Amniotic epithelial cell (primary cell): ENCODE results near the gene PRDM8.
A peak's percentile ranks its signal among the peaks of the same experiment; 100 is the strongest.
"Not testable (repeated sequence)": the region's sequence is repeated elsewhere in the genome, so short reads cannot be mapped to it uniquely, and the experiment has no call there.

Experiments used
- DNase-seq: peaks from one replicate; pipeline ENCODE4 v3.0.0-alpha.2; 2010; ENCODE audit warnings: low read depth

The PRDM8 gene

GRCh38 chr4:80228460-80228859 lies 31.2 kb downstream of the PRDM8 start:
- no peak for DNase-seq

GRCh38 chr4:80229128-80229527 lies 31.8 kb downstream of the PRDM8 start:
- no peak for DNase-seq

DNA sequence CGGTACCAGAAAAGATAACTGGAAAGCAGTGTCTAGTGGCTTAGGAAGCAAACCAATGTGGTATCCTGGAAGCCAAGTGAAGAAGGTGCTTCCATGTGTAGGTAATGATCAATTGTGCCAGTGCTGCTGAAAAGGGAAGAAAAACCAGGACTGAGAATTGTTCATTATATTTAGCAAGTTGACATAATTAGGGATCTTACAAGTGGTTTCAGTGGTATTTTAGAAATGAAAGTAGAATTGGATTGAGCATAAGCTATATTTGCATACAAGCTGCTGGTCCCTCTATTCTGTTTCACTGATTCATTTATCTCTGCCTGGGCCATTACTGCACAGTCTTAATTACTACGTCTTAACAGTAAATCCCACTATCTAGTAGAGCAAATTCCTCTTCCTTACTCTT lies 32.3 kb downstream of the PRDM8 start:
- no peak for DNase-seq

DNA sequence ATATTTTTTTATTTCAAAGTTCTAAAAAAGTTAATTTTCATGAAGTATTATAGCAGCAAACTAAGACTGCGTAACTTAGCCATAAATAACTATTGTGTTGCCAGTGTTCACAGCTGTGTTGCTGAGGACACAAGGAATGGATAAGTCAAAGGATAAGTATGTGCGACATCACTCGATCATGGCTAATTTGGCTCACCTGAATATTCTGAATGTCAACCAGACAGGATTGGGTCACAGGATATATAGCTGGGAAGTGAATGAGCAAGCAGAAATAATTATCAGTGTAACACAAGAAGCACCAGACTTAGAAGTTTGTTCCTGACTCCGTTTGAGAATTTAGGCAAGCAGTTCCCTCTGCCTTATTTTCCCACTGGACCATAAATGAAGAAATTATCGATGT lies 33.9 kb downstream of the PRDM8 start:
- no peak for DNase-seq

- DNase-seq = no peak
These were observed 35.5 kb downstream of the PRDM8 start for GRCh38 chr4:80232707-80233370.

- DNase-seq = no peak
These were observed 36.1 kb downstream of the PRDM8 start for GRCh38 chr4:80233390-80233789.

- DNase-seq = no peak
These were observed 38.1 kb downstream of the PRDM8 start for GRCh38 chr4:80235451-80235850.

DNA sequence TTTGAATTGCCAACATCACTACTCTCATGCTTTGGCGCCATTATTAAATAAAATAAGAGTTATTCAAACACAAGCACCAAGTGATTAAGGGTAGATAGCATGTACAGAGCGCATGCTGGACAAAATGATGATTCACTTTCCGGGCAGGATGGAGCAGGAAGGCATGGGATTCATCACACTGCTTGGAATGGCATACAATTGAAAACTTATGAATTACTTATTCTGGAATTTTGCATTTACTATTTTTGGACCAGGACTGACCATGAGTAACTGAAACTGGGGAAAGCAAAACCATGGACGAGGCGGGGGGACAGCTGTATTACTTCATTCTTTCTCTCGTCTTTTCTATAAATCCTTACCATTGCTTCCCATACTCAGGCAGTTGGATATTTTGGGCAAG lies 40.7 kb downstream of the PRDM8 start:
- DNase-seq = peak; percentile 87

DNA sequence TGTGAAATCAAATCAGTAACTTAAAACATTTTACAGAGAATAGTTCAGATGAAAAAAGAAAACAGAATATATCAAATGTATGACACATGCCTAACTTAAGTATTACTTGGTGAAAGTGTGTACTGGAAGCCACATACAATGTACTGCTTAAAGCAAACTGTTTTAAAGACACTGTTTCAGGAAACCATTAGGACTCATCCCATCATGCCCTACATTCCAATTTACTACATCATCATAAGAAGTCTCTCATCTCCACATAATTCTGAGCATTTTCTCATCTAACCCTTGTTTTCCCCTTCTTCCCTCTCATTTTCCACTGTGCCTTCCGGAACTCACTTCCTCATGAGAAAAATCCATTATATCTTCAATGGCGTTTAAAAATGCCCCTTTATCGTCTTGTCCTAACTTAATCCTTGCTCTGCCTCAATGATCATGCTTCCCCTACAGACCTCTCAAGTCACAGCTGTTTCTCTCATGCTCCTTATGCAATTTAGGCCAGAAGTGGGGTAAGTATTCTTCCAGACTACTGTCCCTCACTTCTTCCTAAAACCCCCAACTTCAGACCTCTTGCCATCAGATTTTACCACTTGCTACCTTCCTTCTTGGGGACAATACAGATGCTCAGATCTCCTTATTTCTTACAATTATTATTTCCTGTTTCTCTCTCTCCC lies 42.3 kb downstream of the PRDM8 start:
- peak; percentile 24 for DNase-seq

DNA sequence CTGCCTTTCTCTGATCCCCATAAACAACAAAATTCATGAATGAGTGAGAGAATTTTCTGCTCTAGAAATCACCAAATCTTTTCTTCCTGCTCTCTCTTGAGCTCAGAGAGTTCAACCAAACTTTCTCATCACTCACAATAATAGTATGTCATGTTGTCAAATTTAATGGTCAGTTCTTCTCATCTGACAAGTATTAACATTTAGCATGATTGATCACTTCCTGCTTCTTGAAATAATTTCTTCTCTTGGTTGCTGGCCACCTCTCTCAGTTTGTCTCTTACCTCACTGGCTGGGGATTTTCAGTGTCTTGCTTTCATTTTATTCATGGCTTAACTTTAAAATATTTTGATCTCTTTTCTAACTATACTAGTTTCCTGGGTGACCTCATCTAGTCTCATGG lies 43.7 kb downstream of the PRDM8 start:
- peak; percentile 23 for DNase-seq

GRCh38 chr4:80243274-80244018 lies 46.1 kb downstream of the PRDM8 start:
- no peak for DNase-seq

- DNase-seq = not testable (repeated sequence)
These were observed 50.2 kb downstream of the PRDM8 start for GRCh38 chr4:80247484-80247883.

- no peak for DNase-seq
These were observed 51.8 kb downstream of the PRDM8 start for GRCh38 chr4:80249144-80249543.

DNA sequence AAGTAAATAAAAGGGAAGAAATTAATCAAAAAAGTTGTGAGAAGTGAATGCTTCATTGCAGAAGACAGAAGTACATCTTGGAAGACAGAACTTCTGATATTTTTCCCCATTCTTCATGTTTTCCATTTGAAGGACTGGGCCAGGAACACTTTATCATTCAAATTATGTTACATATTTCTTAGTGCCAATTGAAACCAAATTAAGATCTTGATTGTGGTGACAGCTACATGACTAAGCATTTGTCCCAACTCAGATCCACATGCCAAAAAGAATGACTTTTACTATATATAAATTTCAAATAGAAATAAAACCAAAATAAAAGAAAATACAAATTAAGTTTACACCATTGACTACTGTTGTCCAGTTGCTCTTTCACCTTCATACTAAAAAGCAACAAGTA lies 55.1 kb downstream of the PRDM8 start:
- DNase-seq = no peak

GRCh38 chr4:80252953-80253352 lies 55.6 kb downstream of the PRDM8 start:
- no peak for DNase-seq

DNA sequence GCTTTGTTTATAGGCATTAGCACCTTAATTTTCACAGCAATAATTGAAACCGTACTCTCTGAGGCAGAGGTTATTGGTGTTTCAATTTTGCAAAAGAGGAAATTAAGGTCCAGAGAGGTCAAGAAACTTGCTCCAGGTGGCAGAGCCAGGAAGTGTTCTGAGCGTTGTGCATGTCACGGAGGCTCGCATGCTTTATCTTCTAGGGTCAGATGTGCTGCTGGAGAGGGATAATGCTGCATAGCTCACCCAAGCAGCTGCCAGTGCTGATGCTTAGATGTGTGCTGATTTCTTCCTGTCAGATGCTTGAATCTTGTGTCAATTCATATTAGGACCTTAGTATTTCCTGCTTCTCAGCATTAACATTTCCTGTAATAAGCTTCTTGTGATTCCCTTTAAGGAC lies 56.2 kb downstream of the PRDM8 start:
- no peak for DNase-seq
